GM19099 (cell line): Measurements from ENCODE around the gene CYP3A4.

ENCODE experiments used
- POLR2A ChIP-seq: IDR thresholded peaks from 3 replicates; pipeline ENCODE4 v1.6.1; 2011; ENCODE audit warnings: low read depth; ENCODE audit not compliant: insufficient read length; ENCODE audit errors: extremely low read depth

CYP3A4 gene

DNA sequence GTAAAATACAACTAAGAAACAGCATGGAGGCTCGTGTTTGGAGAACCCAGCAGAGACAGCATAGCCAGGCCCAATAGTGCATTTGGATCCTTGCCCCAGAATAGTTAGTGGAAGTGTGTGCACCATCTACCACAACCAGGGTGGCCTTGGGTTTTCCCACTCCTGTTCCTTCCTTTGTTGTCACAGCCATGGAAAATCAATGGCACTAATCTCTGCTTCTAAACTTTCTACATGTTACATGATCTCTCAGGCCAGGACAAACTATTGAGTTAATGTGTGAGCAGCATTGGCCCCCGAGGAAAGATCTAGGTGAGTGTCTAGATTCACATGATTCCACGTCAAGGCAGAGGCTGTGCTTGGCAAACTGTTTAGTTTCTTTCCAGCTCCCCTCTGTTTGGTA lies 51.0 kb downstream of the CYP3A4 start:
- TF ChIP-seq POLR2A: no peak

DNA sequence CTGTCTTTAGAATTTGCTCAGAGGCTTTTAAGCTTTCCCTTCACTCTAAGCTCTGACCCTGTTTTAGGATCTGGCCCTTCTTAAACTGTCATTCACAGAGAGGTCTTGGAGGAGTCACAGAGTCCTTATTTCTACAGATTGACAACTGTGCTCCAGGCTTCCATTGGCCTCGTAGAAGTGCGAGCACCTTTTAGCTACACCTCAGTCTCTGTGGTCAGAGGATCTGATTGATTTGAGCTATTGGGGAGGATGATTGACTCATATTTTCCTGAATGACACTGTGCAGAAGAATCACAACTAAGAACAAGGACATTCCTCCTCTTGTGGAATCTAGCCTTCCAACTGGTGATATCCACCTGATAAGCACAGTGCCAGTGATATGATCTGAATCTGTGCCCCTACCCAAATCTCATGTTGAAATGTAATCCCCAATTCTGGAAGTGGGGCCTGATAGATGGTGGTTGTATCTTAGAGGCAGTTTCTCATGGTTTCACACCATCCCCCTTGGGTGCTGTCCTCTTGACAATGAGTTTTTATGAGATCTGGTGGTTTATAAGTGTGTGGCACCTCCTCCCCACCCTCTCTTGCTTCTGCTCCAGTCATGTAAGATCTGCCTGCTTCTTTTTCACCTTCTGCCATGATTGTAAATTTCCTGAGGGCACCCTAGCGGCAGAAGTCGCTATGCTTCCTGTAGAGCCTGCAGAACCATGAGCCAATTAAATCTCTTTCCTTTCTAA lies 52.2 kb downstream of the CYP3A4 start:
- TF ChIP-seq POLR2A: no peak

DNA sequence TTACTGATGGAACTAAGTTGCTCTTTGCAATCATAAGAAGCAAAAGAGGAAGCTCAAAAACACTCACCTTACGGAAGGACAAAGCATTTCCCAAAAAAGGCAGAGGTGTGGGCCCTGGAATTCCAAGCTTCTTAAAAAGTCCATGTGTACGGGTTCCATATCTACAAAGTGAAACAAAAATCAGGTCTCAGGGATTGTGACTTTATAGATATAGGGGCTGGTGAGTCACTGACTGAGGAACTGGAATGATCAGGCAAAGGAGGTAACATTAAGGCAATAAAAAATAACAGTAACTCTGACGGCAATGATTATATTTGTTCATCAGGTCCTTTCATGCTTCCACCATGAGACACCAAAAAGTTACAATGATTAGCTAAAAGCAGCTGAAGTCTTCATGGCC lies 53.0 kb downstream of the CYP3A4 start:
- TF ChIP-seq POLR2A: no peak

DNA sequence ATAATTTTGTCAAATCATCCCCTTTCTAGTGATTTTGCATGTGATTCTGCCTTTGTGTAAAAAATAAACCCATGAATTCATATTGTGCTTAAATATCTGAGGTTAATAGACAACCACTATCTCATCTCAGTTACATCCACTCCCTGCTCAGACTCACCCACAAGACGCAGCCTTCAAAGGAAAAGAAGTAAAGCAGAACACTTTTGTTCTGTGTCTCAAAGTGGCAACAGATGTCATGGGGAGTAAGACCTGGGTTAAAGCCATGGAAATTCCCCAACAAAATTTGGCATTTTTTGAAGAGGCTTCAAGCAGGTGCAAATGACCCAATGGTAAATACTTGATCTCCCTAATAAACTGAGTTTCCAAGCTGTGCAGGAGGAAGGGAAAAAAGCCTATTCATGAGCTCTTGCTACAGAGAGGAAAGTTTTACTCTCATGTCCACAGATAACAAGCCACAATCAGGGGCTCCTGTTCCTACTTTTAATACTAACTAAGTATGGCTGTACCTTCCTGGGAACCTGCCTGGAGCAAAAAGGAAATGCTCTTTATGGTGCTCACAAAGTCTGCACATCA lies 53.7 kb downstream of the CYP3A4 start:
- no peak for TF ChIP-seq POLR2A

DNA sequence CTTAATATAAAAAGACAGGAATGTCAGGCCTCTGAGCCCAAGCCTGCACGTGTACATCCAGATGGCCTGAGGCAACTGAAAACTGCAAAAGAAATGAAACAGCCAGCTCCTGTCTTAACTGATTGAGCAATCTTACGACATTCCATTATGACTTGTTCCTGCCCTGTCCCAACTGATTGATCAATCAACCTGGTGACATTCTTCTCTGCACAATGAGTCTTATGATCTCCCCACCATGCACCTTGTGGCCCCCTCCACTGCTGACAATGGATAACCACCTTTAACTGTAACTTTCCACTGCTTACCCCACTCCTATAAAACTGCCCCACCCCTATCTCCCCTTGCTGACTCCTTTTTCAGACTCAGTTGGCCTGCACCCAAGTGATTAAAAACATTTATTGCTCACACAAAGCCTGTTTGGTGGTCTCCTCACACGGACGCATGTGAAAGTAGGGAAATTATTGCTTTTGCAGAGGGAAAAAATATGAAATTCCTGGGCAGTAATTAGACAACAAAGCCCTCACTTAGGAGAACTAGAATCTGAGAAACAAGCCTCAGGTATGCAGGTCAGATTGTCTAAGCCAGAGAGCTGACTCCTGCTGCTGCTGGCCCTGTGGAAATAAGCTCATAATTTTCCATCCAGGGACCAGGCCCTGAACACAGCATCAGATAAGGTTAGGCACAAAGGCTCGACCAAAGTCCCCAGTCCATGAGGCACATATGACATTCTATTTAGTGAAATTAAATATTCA lies 54.3 kb downstream of the CYP3A4 start:
- TF ChIP-seq POLR2A: no peak

DNA sequence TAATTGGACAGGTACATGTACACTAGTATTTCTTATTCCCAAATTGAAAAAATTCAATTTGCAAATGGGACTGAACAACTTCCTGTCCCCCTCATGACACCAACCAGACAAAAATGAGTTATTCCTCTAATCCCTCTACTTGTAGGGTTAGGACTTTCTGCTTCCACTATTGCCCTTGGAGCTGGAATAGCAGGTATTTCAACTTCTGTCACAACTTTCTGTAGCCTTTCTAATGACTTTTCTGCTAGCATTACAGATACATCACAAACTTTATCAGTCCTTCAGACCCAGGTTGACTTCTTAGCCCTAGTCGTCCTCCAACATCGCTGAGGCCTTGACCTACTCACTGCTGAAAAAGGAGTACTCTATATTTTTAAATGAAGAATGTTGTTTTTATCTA lies 55.4 kb downstream of the CYP3A4 start:
- TF ChIP-seq POLR2A: no peak

DNA sequence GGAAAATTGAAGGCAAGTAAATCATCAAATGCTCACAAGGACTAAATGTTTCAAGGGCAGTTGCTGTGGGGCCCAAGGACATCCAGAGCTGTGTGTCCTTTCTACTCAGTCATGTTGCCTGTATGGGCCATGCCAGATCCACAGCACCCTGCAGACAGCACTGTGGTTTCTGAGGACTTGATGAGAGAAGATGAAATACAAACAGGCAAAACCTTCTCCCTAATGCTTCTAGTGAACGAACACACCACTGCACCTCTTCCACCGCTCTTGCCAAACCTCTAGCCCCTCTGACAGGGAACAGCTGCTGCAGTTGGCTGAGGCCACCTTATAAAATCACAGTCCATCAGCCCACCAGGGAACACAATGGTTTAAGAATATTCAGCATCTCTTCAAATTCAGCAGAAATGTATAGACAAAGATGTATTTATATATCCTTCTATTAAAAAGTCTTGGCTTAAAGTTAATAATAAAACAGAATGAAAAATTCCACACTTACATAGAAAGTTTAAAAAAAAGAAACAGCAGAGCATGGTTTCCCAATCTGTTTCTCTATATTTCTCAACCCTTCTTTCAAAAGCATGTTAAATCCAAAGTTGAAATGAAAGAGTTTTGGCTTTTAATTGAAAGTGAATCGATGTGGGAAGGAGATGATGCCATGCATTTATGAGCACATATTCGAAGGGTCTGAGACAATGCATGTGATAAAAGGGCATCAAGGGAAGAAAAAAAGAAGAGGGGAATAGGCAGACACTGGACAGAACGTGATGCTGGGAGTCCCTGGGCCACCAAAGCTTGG lies 63.0 kb downstream of the CYP3A4 start:
- no peak for TF ChIP-seq POLR2A

DNA sequence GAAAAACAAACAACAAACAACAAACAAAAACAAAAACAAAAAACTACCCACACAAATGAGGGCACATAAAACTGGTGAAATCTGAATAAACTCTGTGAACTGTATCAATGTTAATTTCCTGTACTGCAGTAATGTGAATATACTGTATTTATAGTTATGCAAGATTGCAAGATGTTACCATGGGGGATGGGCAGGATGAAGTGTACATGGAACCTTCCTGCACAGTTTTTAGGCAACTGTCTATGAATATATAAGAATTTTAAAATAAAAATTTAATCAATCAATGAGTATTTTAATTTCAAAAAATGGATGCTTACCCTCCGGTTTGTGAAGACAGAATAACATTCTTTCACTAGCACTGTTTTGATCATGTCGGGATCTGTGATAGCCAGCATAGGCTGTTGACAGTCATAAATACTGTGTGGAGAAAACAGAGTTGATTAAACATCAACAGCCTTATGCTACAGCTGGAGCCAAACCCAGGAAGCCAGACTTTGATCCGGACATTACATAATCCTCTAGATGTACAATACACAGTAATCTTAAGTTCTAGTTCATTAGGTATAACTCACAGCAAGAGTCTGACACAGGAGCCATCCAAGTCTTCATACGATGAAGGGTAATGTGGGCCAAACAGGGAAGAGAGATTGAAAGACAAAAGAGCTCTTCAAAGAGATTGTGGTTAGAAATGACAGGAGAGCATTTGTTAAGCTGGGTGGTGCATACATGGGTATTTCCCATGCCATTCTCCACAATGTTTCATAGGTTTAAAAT lies 63.8 kb downstream of the CYP3A4 start:
- TF ChIP-seq POLR2A: no peak

DNA sequence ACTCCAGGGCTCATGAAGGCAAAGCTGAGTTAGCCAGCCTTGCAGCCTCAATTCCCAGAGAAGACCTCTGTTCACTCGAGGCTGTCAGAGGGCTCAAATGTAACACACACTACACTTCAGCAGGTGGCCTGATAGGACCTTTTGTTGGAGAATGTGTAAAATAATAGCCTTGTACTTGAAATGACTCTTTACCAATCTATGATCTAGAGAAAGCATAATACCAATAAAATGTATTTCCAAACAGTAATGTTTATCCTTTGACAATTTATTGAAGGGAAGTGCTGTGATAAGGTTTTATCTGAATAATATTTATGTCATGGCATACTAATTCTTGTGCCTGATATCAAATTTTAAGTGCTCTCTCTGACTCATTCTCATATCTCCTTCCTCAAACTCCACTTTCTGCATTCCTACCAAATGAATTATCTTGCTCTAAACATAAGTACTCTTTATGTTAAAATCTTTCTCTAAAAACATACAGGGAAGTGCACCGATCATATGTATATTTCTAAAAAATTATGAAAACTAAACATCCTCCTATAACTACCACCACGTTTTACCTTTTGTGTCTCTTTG lies 69.9 kb downstream of the CYP3A4 start:
- TF ChIP-seq POLR2A: no peak

DNA sequence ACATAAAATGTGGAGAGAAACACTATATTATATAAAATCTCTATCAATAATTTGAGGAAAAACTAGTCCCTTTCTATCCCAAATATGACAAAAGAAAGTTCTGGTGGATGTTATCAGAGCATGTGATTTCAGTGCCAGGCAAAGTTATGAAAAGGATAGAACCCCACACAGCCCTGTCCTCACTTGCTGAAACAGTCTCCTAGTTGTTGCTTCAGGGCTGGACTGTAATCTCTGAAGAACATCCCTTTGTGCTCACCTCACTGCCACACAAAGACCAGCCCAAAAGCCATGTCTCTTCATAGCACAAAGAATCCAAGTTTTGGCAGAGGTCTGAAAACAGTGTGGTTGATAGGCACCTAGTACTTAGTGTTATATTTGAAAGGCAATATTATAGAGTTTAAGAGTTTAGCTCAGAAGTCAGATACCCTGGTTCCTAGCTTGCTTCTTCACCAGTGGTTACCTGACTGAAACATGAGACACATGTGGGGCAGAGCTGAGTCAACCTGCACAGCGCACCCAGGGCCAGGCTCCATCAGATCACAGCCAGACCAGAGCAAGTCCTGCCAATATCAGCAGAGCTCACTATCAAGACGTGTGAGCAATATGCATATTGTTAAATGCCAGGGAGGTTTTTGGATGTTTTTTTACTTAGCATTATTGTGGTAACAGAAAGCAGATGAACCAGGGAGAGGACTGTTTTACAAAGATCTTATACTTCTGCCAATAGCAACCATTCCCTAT lies 74.0 kb downstream of the CYP3A4 start:
- no peak for TF ChIP-seq POLR2A

DNA sequence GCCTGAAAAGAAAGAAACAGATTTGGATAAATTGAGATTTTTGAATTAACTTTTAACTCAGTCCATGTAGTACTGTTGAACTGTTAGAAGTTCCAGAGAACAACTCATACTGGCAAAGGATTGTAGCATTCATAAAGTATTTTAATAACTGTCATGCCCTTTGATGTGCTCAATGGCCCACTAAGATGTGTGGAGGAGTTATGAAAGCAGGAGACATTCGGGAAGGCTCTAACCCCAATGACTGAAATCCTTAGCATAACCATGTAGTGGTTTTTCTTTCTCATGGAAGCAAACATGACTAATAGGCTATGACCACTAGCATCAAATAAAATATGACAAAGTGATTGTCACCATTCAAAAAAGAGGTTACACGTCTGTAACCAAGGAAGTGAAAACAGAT lies 74.7 kb downstream of the CYP3A4 start:
- no peak for TF ChIP-seq POLR2A

DNA sequence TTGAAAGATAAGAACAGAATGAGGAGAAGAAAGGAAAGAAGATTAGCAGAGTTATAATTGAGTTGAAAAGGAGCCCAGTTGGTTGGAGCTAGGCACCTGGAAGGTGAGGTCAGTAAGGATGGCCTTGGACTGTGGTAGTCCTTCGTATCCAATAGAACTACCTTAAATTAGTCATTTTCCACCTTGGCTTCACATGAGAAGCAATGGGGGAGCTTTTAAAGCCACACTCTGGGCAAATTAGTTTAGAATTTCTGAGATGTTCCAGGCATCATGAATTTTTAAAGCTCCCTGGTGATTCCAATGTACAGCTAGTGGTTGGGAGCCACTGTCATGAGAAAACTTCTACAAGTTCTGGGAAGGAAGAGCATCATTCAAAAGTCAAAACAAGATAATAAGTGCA lies 76.9 kb downstream of the CYP3A4 start:
- TF ChIP-seq POLR2A: no peak
